Tibial artery (tissue), 4 donors: Measurements from ENCODE around the gene PBRM1.

Experiments used
- DNase-seq, 2 donors: peaks; one replicate each; pipeline ENCODE4 v3.0.0-alpha.2; 2019
- H3K27ac ChIP-seq, 2 donors: fragments of 200-600 bp; sonication (generic) in 1 of 2; 1 replicate in 1 of 2; 2 replicates in 1 of 2; pipeline ENCODE4 v1.5.1; 2018 to 2019; ENCODE audit warnings: mild to moderate bottlenecking in 1 of 2
- H3K27me3 ChIP-seq, 2 donors: fragments of 200-600 bp; sonication (generic) in 1 of 2; one replicate each; pipeline versions ENCODE4 v1.5.1 to v1.6.0; 2016 to 2019
- H3K36me3 ChIP-seq, 3 donors: fragments of 200-600 bp; sonication (generic) in 2 of 3; one replicate each; pipeline ENCODE4 v1.5.1; 2016 to 2019; ENCODE audit warnings: mild to moderate bottlenecking in 2 of 3
- H3K4me1 ChIP-seq, 4 donors: fragments of 200-600 bp; sonication (generic) in 2 of 4; 1 replicate in 3 of 4; 2 replicates in 1 of 4; pipeline ENCODE4 v1.5.1; 2016 to 2019
- H3K4me3 ChIP-seq, 2 donors: fragments of 200-600 bp; sonication (generic) in 1 of 2; 1 replicate in 1 of 2; 2 replicates in 1 of 2; pipeline ENCODE4 v1.5.1; 2018 to 2019; ENCODE audit warnings: mild to moderate bottlenecking in 2 of 2
- H3K9me3 ChIP-seq, 3 donors: fragments of 200-600 bp; sonication (generic) in 1 of 3; one replicate each; pipeline ENCODE4 v1.5.1; 2016 to 2019
- intact Hi-C: fragments of 100-400 bp; cut with DNase I; formaldehyde crosslinking; loops from one replicate; pipeline ENCODE4 v1.15.0; 2023; ENCODE audit warnings: low total_unique reads
- TF ChIP-seq, protein P1 (sequence below), 2 experiments: fragments of 200-600 bp in 1 of 2; fragments of 450-650 bp in 1 of 2; IDR thresholded peaks; one replicate each; pipeline ENCODE4 v1.5.1; 2017 to 2019; ENCODE audit warnings: antibody characterized with exemption in 2 of 2, mild to moderate bottlenecking in 1 of 2, moderate library complexity in 1 of 2

Gene PBRM1

DNA sequence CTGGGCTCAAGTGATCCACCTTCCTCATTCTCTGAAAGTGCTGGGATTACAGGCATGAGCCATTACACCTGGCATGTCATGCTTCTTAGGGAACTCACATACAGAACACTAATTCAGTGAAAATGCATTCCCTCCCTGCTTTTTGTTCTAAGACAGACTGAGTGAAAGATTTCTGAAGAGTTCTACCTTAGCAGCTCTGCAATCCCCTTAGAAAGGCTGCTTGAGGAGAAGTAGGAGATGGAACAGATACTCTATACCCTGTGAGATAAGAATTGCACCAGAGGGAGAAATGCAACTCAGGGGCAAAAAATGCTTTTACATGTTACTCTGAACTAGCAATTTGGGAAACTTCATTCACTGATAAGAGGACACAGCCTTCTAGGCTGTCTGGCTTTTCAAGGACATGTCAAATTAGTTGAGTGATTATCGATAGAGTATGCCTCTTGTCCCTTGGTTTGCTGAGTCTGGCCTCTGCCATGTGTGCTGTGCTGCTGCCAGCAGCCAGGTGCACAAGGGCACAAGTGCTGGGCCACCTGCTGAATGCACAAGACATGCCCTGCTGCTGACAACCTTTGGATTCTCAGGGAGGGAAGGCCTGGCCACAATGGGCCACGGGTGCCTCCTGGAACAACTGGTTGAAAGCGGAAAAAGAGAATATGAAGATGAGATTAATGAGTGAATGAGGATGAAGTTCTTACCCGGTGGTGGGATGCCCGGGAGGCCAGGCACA, 131.5 kb downstream of the PBRM1 start:
- H3K27me3 ChIP-seq = no peaks in the 10 kb centered on the region
- DNase-seq = no peak
- no peaks in the 10 kb centered on the region for H3K9me3 ChIP-seq
- intact Hi-C loops = no loop called here
- no peak overlapping the region for H3K27ac ChIP-seq
- H3K4me1 ChIP-seq = no peaks in the 10 kb centered on the region
- TF ChIP-seq, protein P1, sequence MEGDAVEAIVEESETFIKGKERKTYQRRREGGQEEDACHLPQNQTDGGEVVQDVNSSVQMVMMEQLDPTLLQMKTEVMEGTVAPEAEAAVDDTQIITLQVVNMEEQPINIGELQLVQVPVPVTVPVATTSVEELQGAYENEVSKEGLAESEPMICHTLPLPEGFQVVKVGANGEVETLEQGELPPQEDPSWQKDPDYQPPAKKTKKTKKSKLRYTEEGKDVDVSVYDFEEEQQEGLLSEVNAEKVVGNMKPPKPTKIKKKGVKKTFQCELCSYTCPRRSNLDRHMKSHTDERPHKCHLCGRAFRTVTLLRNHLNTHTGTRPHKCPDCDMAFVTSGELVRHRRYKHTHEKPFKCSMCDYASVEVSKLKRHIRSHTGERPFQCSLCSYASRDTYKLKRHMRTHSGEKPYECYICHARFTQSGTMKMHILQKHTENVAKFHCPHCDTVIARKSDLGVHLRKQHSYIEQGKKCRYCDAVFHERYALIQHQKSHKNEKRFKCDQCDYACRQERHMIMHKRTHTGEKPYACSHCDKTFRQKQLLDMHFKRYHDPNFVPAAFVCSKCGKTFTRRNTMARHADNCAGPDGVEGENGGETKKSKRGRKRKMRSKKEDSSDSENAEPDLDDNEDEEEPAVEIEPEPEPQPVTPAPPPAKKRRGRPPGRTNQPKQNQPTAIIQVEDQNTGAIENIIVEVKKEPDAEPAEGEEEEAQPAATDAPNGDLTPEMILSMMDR (IDR thresholded peaks at IDR 0.05) = no peak
- no peak overlapping the region for H3K4me3 ChIP-seq
- H3K36me3 ChIP-seq = peaks cover 53 to 87% (median 63%) of the 10 kb centered on the region in 3 donors

DNA sequence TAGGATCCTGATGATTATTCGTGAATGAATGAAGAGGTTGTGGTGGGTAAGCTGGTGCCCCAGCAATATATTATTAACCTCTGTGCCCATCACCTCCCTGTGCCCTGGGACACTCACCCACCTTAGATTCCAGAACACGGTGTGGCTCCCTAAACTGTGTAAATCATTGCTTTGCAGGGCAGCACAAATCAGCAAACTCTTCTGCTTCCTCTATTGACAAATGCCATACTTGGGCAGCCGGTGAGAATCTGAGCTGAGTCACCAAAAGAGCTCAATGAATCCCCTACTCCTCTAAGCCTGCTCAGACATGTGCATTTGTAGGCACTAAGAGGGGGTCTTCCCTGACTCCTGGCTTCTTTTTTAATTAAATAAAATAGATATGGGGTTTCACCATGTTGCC, 133.6 kb downstream of the PBRM1 start:
- intact Hi-C loops = no loop called here
- Histone ChIP-seq H3K4me3 (no peak overlapping the region), H3K36me3 (peaks cover 59 to 87% (median 64%) of the 10 kb centered on the region in 3 donors), H3K9me3 (no peaks in the 10 kb centered on the region), H3K4me1 (no peaks in the 10 kb centered on the region), H3K27me3 (no peaks in the 10 kb centered on the region), H3K27ac (no peak overlapping the region)
- TF ChIP-seq, protein P1 (IDR thresholded peaks at IDR 0.05) = no peak
- DNase-seq = no peak

DNA sequence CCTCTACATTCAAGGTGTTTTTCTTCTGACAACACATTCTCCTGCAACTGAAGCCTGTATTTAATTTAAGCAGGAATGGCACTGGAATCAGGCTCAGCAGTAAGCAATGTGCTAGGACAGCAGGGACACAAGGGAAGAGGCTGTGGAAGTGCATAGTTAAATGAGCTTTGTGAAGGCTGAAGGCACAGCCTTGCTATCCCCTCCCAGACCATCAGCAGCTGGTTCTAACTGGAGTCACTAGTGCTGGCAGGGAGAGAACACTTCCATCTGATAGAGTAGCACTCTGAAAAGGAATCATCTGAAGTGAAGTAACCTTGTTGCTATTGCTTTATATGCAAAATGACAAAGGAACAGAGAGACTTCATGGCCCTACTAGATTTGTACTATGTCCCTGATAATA, 134.6 kb downstream of the PBRM1 start:
- DNase-seq = no peak
- peaks cover 62 to 87% (median 70%) of the 10 kb centered on the region in 3 donors for H3K36me3 ChIP-seq
- intact Hi-C loops = no loop called here

DNA sequence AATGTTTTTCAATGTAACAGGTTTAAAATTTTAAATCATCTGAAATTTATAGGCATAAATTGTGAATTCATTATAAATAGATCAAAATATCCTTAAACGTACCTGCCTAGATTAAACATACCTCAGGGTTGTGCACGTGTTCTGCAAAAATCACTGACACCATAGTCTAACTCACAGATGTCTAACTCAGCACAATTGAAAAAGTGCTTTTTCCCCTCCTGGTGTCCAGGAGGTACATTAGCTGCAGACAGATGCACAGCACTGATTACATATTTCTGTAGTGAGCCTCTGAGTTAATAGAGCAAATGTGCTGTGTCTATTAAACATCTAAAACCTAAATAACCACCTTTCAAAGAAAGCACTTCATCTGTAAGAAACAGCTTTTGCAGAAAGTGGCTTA, 138.6 kb downstream of the PBRM1 start:
- H3K27ac ChIP-seq = no peak overlapping the region
- H3K4me3 ChIP-seq = no peak overlapping the region
- no peak for DNase-seq
- no peaks in the 10 kb centered on the region for H3K9me3 ChIP-seq
- intact Hi-C loops = no loop called here
- no peaks in the 10 kb centered on the region for H3K4me1 ChIP-seq
- TF ChIP-seq, protein P1 (IDR thresholded peaks at IDR 0.05) = no peak
- H3K36me3 ChIP-seq = peaks cover 44 to 69% (median 58%) of the 10 kb centered on the region in 3 donors
- H3K27me3 ChIP-seq = no peaks in the 10 kb centered on the region

More for the DNA sequence above, 134.6 kb downstream of the PBRM1 start:
- Histone ChIP-seq H3K27ac (no peak overlapping the region), H3K27me3 (no peaks in the 10 kb centered on the region), H3K9me3 (no peaks in the 10 kb centered on the region), H3K4me1 (no peaks in the 10 kb centered on the region), H3K4me3 (no peak overlapping the region)
- TF ChIP-seq, protein P1 (IDR thresholded peaks at IDR 0.05) = no peak

DNA sequence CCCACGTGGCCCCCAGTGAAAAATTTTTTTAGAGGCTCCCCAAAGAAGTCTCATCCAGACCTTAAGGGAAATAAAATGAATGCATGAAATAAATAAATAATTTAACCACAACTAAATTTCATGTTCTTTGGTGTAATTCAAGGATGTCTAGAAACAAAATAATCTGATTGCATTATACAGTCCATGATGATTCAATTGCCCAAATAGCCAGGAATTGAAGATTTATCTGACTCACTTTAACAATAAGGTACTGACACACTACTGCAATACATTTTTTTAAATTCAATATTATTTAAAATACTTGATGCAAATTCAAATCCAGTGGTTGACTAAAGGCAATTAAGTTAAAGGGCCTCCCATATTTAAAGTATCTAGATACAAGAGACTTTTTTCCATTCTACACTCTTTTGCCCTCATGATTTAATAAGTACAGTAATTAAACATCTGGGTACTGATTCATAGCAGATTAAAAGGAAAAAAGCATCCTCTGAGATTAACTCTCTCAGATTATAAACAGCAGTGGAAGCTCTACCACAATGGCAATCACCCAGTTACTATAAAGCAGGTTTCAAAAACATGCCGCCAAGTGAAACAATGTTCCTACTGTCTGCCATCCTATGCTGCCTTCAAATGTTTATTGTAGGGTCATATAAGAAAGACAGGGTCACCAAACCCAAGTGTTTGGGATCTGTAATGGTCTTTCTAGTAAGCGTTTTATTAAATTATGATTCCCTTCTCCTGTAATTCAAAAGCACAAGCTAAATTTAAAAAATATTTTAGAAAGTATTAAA, 139.4 kb downstream of the PBRM1 start:
- Histone ChIP-seq H3K27ac (no peak overlapping the region), H3K9me3 (no peaks in the 10 kb centered on the region), H3K27me3 (no peaks in the 10 kb centered on the region), H3K4me1 (peaks cover 0 to 1% (median 0%) of the 10 kb centered on the region in 4 donors), H3K4me3 (no peak overlapping the region), H3K36me3 (peaks cover 37 to 68% (median 51%) of the 10 kb centered on the region in 3 donors)
- intact Hi-C loops = no loop called here
- TF ChIP-seq, protein P1 (IDR thresholded peaks at IDR 0.05) = no peak
- no peak for DNase-seq
